Naive thymus-derived CD4-positive, alpha-beta T cell (primary cell): ENCODE results near the gene GPR153. TPM values are rescaled to one million over a fixed set of nuclear protein-coding genes. Genes with fewer than 3 reads are reported as not detected.
A peak's percentile ranks its signal among the peaks of the same experiment; 100 is the strongest.

Experiments
- ATAC-seq: fragments of 150-1000 bp; cut with Tn5 transposase; 2 replicates; pipeline ENCODE4 v1.10.0; 2021; ENCODE audit warnings: mild to moderate bottlenecking, moderate library complexity
- CTCF ChIA-PET: fragments of 350-600 bp; sonication (Branson Sonifier 250); formaldehyde crosslinking; loops from one replicate; lab custom pipeline; 2021; ENCODE audit warnings: antibody characterized with exemption; lab: Charles Lee
- POLR2A ChIA-PET: fragments of 350-600 bp; sonication (Branson Sonifier 250); formaldehyde crosslinking; loops from one replicate; lab custom pipeline; 2021; ENCODE audit warnings: antibody characterized with exemption, inconsistent platforms; lab: Charles Lee
- DNase-seq, 9 donors: peaks; one replicate each; pipeline versions ENCODE4 v3.0.0 to v3.0.0-alpha.2; 2020 to 2022; ENCODE audit warnings: mixed read lengths in 1 of 9
- H3K27ac ChIP-seq: one replicate; pipeline ENCODE4 v1.7.0; 2013; ENCODE audit warnings: mild to moderate bottlenecking, low read depth, low read length, moderate library complexity
- H3K27me3 ChIP-seq, 2 donors: one replicate each; pipeline ENCODE4 v1.7.0; 2013; ENCODE audit warnings: low read length in 2 of 2, mild to moderate bottlenecking in 2 of 2, moderate library complexity in 2 of 2; ENCODE audit not compliant: control insufficient read depth in 2 of 2, insufficient read depth in 2 of 2
- H3K36me3 ChIP-seq, 3 experiments: 1 replicate in 2 of 3; 2 replicates in 1 of 3; pipeline ENCODE4 v1.7.0; 2013; ENCODE audit warnings: low read length in 3 of 3, mild to moderate bottlenecking in 3 of 3, moderate library complexity in 1 of 3; ENCODE audit not compliant: insufficient read depth in 3 of 3, control insufficient read depth in 2 of 3
- H3K4me1 ChIP-seq, 2 donors: one replicate each; pipeline ENCODE4 v1.7.0; 2013; ENCODE audit warnings: low read length in 2 of 2, mild to moderate bottlenecking in 2 of 2, moderate library complexity in 1 of 2; ENCODE audit not compliant: control insufficient read depth in 2 of 2, insufficient read depth in 2 of 2
- H3K4me3 ChIP-seq: 2 replicates; pipeline ENCODE4 v1.7.0; 2013; ENCODE audit warnings: mild to moderate bottlenecking, low read length
- H3K9me3 ChIP-seq, 3 experiments: 1 replicate in 2 of 3; 2 replicates in 1 of 3; pipeline ENCODE4 v1.7.0; 2013; ENCODE audit warnings: low read length in 3 of 3; ENCODE audit not compliant: control insufficient read depth in 2 of 3
- H3K27ac Mint-ChIP-seq, 9 donors: one replicate each; pipeline ENCODE4 v1.8.0; 2020 to 2022; ENCODE audit warnings: mixed read lengths in 9 of 9, mild to moderate bottlenecking in 8 of 9, moderate library complexity in 5 of 9, inconsistent platforms in 2 of 9
- H3K27me3 Mint-ChIP-seq, 5 donors: one replicate each; pipeline ENCODE4 v1.8.0; 2021 to 2022; ENCODE audit warnings: mixed read lengths in 5 of 5, mild to moderate bottlenecking in 1 of 5
- H3K36me3 Mint-ChIP-seq, 5 donors: one replicate each; pipeline ENCODE4 v1.8.0; 2020 to 2022; ENCODE audit warnings: mixed read lengths in 5 of 5, mild to moderate bottlenecking in 3 of 5, inconsistent platforms in 1 of 5
- H3K4me1 Mint-ChIP-seq, 7 donors: one replicate each; pipeline ENCODE4 v1.8.0; 2020 to 2022; ENCODE audit warnings: mixed read lengths in 7 of 7, mild to moderate bottlenecking in 3 of 7, inconsistent platforms in 1 of 7
- H3K4me3 Mint-ChIP-seq, 10 donors: one replicate each; pipeline ENCODE4 v1.8.0; 2020 to 2022; ENCODE audit warnings: mild to moderate bottlenecking in 10 of 10, mixed read lengths in 10 of 10, moderate library complexity in 6 of 10, inconsistent platforms in 2 of 10
- H3K9me3 Mint-ChIP-seq, 11 donors: one replicate each; pipeline ENCODE4 v1.8.0; 2020 to 2022; ENCODE audit warnings: mixed read lengths in 11 of 11, mild to moderate bottlenecking in 4 of 11, inconsistent platforms in 1 of 11, moderate library complexity in 1 of 11
- intact Hi-C, 2 donors: fragments of 100-400 bp; cut with micrococcal nuclease; formaldehyde crosslinking; loops; one replicate each; pipeline ENCODE4 v1.15.1; 2023
- polyA plus RNA-seq, 2 donors: library from polyadenylated mRNA; unstranded; fragments of 300-500 nt; fragmentation: Illumina TruSeq; gene quantifications; one replicate each; pipeline ENCODE4 v1.2.3, GENCODE V29; 2021
- total RNA-seq, 6 experiments: library from RNA in 5 of 6; stranded (reverse) in 5 of 6; gene quantifications; 1 replicate in 5 of 6; 2 replicates in 1 of 6; pipeline ENCODE4 v1.2.3 and lab custom pipeline; 2021 to 2026

Gene GPR153
- total and polyA plus RNA-seq, 7 experiments from 2014 or later, result 0.27 to 2.9 (median 0.59) TPM; not detected in 2

- H3K4me1 Mint-ChIP-seq, result peaks cover 5 to 19% (median 12%) of the 10 kb centered on the region in 7 donors
- Histone ChIP-seq H3K27ac (no peak overlapping the region), H3K4me3 (no peak overlapping the region), H3K4me1 (peaks cover 3 to 13% of the 10 kb centered on the region in 2 donors), H3K9me3 (no peaks in the 10 kb centered on the region), H3K36me3 (no peaks in the 10 kb centered on the region), H3K27me3 (peaks cover 20 to 45% of the 10 kb centered on the region in 2 donors)
- no peak for ATAC-seq
- H3K4me3 Mint-ChIP-seq, result peak overlapping the region in 3 of 10 donors; percentile 29 to 43 (median 39)
- CTCF ChIA-PET, result interaction anchor here (1.0 to 1.6 kb wide), 3 partner anchors 46 to 194 kb away, joined by 3 to 4 read pairs (median 3); no protein-coding TSS in a partner anchor
- no peaks in the 10 kb centered on the region for H3K9me3 Mint-ChIP-seq
- H3K27ac Mint-ChIP-seq, result peak overlapping the region in 1 of 9 donors; percentile 42
- peaks cover 42 to 75% (median 45%) of the 10 kb centered on the region in 5 donors for H3K27me3 Mint-ChIP-seq
- intact Hi-C loops, result loop anchor here (1.0 to 5.0 kb wide), 5 partner anchors 35 to 192 kb away; partner anchors contain the start of genes ESPN (in 1 of the 2) and RPL22 (in 1 of the 2)
- DNase-seq, result no peak
- POLR2A ChIA-PET, result no interaction called here
- H3K36me3 Mint-ChIP-seq, result peaks cover 0 to 4% (median 0%) of the 10 kb centered on the region in 5 donors
Observed at GRCh38 chr1:6244401-6245049, 16.4 kb downstream of the GPR153 start.

DNA sequence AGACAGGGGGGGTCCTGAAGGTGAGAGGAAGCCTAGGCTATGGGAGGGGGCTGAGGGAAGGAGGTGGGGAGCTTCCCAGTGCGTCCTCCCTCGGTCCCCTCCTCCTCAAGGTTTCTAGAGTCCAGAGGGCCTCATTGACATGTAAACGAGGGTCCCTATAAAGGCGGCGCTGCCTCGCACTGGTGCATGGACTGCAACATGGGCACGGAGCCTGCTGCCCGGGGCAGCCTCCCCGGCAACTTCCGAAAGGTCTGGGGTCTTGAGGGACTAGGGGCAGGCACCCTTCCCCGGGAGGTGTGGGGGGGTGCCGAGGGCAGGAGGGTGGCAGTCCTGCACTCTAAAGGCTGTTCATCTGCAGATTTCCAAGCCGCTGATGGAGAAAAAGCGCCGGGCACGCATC is 16.9 kb downstream of the GPR153 start, which contains the start of gene HES3:
HES3 (plus strand) TSS at position 187 of the 400 bp plus-strand sequence; CDS start at position 374, 187 bp downstream.
- Histone ChIP-seq H3K4me1 (peaks cover 3 to 13% of the 10 kb centered on the region in 2 donors), H3K9me3 (no peaks in the 10 kb centered on the region), H3K27me3 (peaks cover 20 to 45% of the 10 kb centered on the region in 2 donors), H3K4me3 (no peak within 1 kb of the TSS), H3K36me3 (no peaks in the 10 kb centered on the region), H3K27ac (no peak within 1 kb of the TSS)
- Mint-ChIP-seq H3K4me1 (peaks cover 5 to 21% (median 12%) of the 10 kb centered on the region in 7 donors), H3K4me3 (peak within 1 kb of the TSS in 3 of 10 donors; percentile 29 to 43 (median 39)), H3K36me3 (peaks cover 0 to 4% (median 0%) of the 10 kb centered on the region in 5 donors), H3K27ac (peak within 1 kb of the TSS in 2 of 9 donors; percentile 9 to 42), H3K27me3 (peaks cover 47 to 80% (median 50%) of the 10 kb centered on the region in 5 donors), H3K9me3 (no peaks in the 10 kb centered on the region)
- CTCF ChIA-PET, result interaction anchor here (1.6 kb wide), 1 partner anchor 161 kb away, joined by 4 read pairs; no protein-coding TSS in a partner anchor
- POLR2A ChIA-PET, result no interaction called here
- ATAC-seq, result no peak
- no peak for DNase-seq
- intact Hi-C loops, result loop anchor here (2.0 kb wide), 2 partner anchors 45 to 135 kb away; partner anchors contain the start of gene RPL22 (in 1 of the 2)

DNA sequence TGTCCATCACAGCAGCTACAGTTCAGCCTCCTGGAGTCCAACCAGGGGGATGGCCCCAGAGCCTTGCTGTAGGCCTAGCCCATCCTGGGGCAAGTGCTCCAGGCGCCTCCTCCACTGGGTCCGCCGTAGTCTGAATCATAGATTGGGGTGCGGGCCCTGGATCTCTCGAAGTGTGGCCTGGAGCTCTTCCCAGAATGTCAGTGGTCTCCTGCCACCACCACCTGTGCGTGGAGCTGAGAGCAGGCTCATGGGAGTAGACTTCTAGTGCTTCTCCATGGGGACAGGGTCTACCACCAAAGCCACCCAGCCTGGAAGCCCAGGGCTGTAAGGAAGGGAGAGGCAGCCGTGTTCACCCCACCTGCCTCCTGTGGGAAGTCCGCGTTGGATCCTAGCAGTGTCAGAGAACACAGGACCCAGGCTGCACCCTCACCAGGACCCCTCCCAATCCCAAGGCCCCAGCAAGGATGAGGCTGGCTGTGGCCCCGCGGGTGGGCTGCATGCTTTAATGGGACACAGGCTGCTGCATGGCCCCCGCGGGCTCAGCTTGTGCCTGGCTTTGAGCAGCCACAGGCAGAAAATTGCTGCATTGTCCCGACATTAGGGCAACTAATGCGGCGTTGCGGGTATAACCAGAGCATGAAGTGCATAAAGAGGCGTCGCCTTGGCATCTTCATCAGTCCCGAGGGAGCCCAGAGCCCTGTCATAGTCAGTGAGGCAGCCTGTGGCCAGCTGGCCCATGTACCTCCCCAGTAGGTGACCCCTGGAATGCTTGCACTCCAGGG is 17.7 kb downstream of the GPR153 start:
- CTCF ChIA-PET, result interaction anchor here (1.6 kb wide), 1 partner anchor 162 kb away, joined by 4 read pairs; no protein-coding TSS in a partner anchor

GRCh38 chr1:6241887-6242740 is 18.8 kb downstream of the GPR153 start:
- Histone ChIP-seq H3K4me3 (no peak overlapping the region), H3K27me3 (peaks cover 14 to 38% of the 10 kb centered on the region in 2 donors), H3K4me1 (peaks cover 3 to 13% of the 10 kb centered on the region in 2 donors), H3K27ac (no peak overlapping the region), H3K9me3 (no peaks in the 10 kb centered on the region), H3K36me3 (no peaks in the 10 kb centered on the region)
- peaks cover 5 to 24% (median 12%) of the 10 kb centered on the region in 7 donors for H3K4me1 Mint-ChIP-seq
- no peak for ATAC-seq
- H3K9me3 Mint-ChIP-seq, result no peaks in the 10 kb centered on the region
- peaks cover 36 to 66% (median 41%) of the 10 kb centered on the region in 5 donors for H3K27me3 Mint-ChIP-seq
- peak in 1 of 9 donors; percentile 25 for DNase-seq
- ChIA-PET POLR2A (no interaction called here), CTCF (no interaction called here)
- H3K36me3 Mint-ChIP-seq, result peaks cover 0 to 4% (median 0%) of the 10 kb centered on the region in 5 donors
- peak overlapping the region in 1 of 9 donors; percentile 56 for H3K27ac Mint-ChIP-seq
- peak overlapping the region in 4 of 10 donors; percentile 26 to 68 (median 42) for H3K4me3 Mint-ChIP-seq
- intact Hi-C loops, result no loop called here

More for the DNA sequence above, 17.7 kb downstream of the GPR153 start:
- Mint-ChIP-seq H3K27me3 (peaks cover 45 to 77% (median 48%) of the 10 kb centered on the region in 5 donors), H3K4me3 (no peak overlapping the region), H3K27ac (peak overlapping the region in 1 of 9 donors; percentile 9), H3K36me3 (peaks cover 0 to 4% (median 0%) of the 10 kb centered on the region in 5 donors), H3K9me3 (no peaks in the 10 kb centered on the region), H3K4me1 (peaks cover 5 to 24% (median 12%) of the 10 kb centered on the region in 7 donors)
- no peak for DNase-seq
- POLR2A ChIA-PET, result no interaction called here
- no peak overlapping the region for H3K4me3 ChIP-seq
- H3K4me1 ChIP-seq, result peaks cover 3 to 13% of the 10 kb centered on the region in 2 donors
- ATAC-seq, result no peak
- H3K27me3 ChIP-seq, result peaks cover 14 to 45% of the 10 kb centered on the region in 2 donors
- H3K36me3 ChIP-seq, result no peaks in the 10 kb centered on the region
- intact Hi-C loops, result no loop called here
- no peaks in the 10 kb centered on the region for H3K9me3 ChIP-seq
- no peak overlapping the region for H3K27ac ChIP-seq

- ATAC-seq, result no peak
- peaks cover 11 to 30% of the 10 kb centered on the region in 2 donors for H3K27me3 ChIP-seq
- peak overlapping the region in 2 of 9 donors; percentile 20 to 56 for H3K27ac Mint-ChIP-seq
- intact Hi-C loops, result no loop called here
- peak overlapping the region in 6 of 10 donors; percentile 26 to 68 (median 52) for H3K4me3 Mint-ChIP-seq
- H3K4me3 ChIP-seq, result no peak overlapping the region
- peaks cover under 1 to 8% of the 10 kb centered on the region in 2 donors for H3K4me1 ChIP-seq
- no peaks in the 10 kb centered on the region for H3K36me3 ChIP-seq
- peaks cover 0 to 4% (median 0%) of the 10 kb centered on the region in 5 donors for H3K36me3 Mint-ChIP-seq
- H3K4me1 Mint-ChIP-seq, result peaks cover 0 to 16% (median 6%) of the 10 kb centered on the region in 7 donors
- H3K9me3 Mint-ChIP-seq, result peaks cover 0 to 1% (median 0%) of the 10 kb centered on the region in 11 donors
- H3K27ac ChIP-seq, result no peak overlapping the region
- ChIA-PET CTCF (no interaction called here), POLR2A (interaction anchor here (0.7 kb wide), 1 partner anchor 177 kb away, joined by 3 read pairs; no protein-coding TSS in a partner anchor)
- no peaks in the 10 kb centered on the region for H3K9me3 ChIP-seq
- no peak for DNase-seq
- H3K27me3 Mint-ChIP-seq, result peaks cover 28 to 58% (median 32%) of the 10 kb centered on the region in 5 donors
Observed at GRCh38 chr1:6241107-6241886, 19.6 kb downstream of the GPR153 start.
